ENCODE data around the gene RALGPS1.

The RALGPS1 gene

DNA sequence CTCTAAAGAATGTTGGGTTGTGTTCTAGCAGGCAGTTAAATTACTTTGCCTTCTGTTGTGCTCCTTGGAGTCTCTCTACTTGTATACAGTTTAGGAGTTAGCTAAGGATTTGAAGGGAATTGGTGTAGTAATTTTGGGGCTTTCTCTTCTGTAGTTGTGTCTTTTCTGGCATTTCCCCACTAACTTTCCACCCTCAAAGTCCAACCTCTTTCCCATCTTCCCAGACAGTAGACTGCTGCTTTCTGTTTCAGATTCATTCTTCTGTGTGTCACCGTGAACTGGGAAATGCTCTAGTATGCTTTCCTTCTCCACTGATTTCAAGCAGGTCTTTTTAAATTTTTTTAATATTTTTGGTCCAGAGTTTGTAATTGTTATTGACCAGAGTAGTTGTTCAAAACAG is 212.4 kb downstream of the RALGPS1 start (continued):
- TF ChIP-seq ZNF623 (tag by site-specific recombination; IDR thresholded peaks at IDR 0.05) (no peak), ZIC2 (tag by site-specific recombination; IDR thresholded peaks at IDR 0.05) (no peak), ZFP37 (tag by site-specific recombination; IDR thresholded peaks at IDR 0.05) (no peak)
- TF ChIP-seq, protein P1, sequence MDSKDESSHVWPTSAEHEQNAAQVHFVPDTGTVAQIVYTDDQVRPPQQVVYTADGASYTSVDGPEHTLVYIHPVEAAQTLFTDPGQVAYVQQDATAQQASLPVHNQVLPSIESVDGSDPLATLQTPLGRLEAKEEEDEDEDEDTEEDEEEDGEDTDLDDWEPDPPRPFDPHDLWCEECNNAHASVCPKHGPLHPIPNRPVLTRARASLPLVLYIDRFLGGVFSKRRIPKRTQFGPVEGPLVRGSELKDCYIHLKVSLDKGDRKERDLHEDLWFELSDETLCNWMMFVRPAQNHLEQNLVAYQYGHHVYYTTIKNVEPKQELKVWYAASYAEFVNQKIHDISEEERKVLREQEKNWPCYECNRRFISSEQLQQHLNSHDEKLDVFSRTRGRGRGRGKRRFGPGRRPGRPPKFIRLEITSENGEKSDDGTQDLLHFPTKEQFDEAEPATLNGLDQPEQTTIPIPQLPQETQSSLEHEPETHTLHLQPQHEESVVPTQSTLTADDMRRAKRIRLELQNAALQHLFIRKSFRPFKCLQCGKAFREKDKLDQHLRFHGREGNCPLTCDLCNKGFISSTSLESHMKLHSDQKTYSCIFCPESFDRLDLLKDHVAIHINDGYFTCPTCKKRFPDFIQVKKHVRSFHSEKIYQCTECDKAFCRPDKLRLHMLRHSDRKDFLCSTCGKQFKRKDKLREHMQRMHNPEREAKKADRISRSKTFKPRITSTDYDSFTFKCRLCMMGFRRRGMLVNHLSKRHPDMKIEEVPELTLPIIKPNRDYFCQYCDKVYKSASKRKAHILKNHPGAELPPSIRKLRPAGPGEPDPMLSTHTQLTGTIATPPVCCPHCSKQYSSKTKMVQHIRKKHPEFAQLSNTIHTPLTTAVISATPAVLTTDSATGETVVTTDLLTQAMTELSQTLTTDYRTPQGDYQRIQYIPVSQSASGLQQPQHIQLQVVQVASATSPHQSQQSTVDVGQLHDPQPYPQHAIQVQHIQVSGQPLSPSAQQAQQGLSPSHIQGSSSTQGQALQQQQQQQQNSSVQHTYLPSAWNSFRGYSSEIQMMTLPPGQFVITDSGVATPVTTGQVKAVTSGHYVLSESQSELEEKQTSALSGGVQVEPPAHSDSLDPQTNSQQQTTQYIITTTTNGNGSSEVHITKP (tag by site-specific recombination; IDR thresholded peaks at IDR 0.05): no peak

DNA sequence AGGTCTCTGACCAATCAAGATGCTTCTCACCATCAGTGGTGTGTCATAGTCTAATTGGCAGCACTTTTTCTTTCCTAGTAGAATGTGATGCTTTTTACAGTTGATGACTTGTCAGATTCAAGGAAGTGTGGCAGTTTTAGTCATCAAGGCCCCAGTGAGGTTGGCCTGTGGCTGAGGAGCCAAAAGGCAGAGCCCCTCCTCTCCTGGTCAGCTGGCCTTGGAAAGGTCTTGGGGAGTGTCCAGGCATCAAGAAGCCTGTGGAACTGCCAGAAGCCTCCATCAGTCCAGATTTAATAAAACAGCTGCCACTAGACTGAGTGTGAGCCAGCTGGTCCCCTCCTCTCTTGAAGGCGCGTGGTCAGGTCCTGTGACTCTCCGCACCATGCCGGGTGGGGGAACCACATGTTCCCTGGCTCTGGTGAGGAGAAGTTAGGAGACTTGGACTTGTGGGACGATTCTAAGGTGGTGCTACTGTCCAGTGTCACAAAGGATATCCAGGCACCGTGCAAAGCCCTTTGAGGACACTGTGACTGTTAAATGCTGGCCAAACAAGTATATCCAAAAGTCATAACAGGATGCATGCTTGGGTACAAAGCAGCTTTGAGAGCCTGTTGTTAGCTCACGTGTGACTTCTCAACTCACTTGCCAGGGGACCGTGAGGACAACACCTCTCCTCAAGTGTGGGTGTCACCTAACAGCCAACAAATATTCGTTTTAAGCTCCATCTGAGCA is 213.9 kb downstream of the RALGPS1 start:
- no peak for TF ChIP-seq KLF7 (tag by site-specific recombination; IDR thresholded peaks at IDR 0.05; ENCODE audit: borderline replicate concordance)
- Histone ChIP-seq H3K9me3 (ENCODE audit: control insufficient read depth, insufficient read depth, low read depth, low read length) (no peaks in the 10 kb centered on the region), H3K4me1 (ENCODE audit: control insufficient read depth, insufficient read depth, low read length) (no peaks in the 10 kb centered on the region), H3K27ac (ENCODE audit: extremely low read depth, low read depth, low read length) (no peak overlapping the region), H3K4me3 (ENCODE audit: low read depth, low read length) (no peak overlapping the region), H3K36me3 (ENCODE audit: control insufficient read depth in 2 of 2, insufficient read depth in 1 of 2, low read length in 2 of 2) (no peaks in the 10 kb centered on the region)
- CTCF ChIA-PET: no interaction called here
- POLR2A ChIA-PET: no interaction called here

DNA sequence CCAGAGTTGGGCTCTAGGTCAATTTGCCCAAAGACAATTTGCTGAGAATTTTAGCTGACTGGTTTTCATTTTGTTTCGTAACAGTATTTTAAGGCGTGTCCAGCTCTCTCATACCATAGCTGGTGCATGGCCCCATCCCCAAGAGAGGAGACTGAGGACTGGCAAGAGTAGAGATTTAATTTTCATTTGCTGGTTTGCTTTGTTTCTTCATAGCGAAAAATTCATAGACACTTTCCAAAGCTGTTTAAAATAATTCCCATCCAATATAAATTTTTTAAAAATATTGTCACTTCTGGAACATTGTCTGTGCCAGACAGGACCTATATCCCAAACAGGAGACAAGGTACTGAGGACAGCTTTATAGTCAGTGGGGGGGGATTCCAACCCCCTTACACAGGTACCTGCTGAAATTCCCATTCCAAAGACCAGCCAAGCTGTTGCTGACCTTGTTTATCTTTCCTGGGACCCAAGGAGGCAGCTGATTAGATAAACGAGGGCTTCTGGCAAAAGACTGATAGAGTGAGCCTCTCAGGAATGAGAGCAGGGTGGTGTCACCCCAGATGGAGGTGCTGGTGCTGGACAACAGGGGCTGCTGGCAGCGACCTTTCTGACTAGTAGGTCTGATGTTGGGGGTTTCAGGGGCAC is 214.6 kb downstream of the RALGPS1 start:
- no peak for TF ChIP-seq ZNF544 (tag by site-specific recombination; IDR thresholded peaks at IDR 0.05)
- TF ChIP-seq ZNF202 (tag by site-specific recombination; IDR thresholded peaks at IDR 0.05; ENCODE audit: borderline replicate concordance): no peak
- no peak for TF ChIP-seq ZSCAN16 (tag by site-specific recombination; IDR thresholded peaks at IDR 0.05)
- no peak for TF ChIP-seq ZNF140 (tag by site-specific recombination; IDR thresholded peaks at IDR 0.05)
- TF ChIP-seq ZNF394 (tag by site-specific recombination; IDR thresholded peaks at IDR 0.05; ENCODE audit: borderline replicate concordance): no peak
- no peak for TF ChIP-seq ZNF768 (tag by site-specific recombination; IDR thresholded peaks at IDR 0.05)
- TF ChIP-seq, protein P2, sequence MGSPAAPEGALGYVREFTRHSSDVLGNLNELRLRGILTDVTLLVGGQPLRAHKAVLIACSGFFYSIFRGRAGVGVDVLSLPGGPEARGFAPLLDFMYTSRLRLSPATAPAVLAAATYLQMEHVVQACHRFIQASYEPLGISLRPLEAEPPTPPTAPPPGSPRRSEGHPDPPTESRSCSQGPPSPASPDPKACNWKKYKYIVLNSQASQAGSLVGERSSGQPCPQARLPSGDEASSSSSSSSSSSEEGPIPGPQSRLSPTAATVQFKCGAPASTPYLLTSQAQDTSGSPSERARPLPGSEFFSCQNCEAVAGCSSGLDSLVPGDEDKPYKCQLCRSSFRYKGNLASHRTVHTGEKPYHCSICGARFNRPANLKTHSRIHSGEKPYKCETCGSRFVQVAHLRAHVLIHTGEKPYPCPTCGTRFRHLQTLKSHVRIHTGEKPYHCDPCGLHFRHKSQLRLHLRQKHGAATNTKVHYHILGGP (tag by site-specific recombination; IDR thresholded peaks at IDR 0.05): no peak
- no peak for TF ChIP-seq ZNF121 (tag by site-specific recombination; IDR thresholded peaks at IDR 0.05)
- TF ChIP-seq, protein P3, sequence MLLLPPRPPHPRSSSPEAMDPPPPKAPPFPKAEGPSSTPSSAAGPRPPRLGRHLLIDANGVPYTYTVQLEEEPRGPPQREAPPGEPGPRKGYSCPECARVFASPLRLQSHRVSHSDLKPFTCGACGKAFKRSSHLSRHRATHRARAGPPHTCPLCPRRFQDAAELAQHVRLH (tag by site-specific recombination; IDR thresholded peaks at IDR 0.05): no peak
- no peak for TF ChIP-seq ZNF335 (tag by site-specific recombination; conservative IDR thresholded peaks at IDR 0.05)
- no peak for TF ChIP-seq REPIN1 (tag by site-specific recombination; IDR thresholded peaks at IDR 0.05; ENCODE audit: low read depth)
- no peak for TF ChIP-seq ZXDB (tag by site-specific recombination; IDR thresholded peaks at IDR 0.05)
- no peak for TF ChIP-seq ZNF624 (tag by site-specific recombination; IDR thresholded peaks at IDR 0.05)
- no peak for TF ChIP-seq ZNF660 (tag by site-specific recombination; IDR thresholded peaks at IDR 0.05)
- TF ChIP-seq, protein P4, sequence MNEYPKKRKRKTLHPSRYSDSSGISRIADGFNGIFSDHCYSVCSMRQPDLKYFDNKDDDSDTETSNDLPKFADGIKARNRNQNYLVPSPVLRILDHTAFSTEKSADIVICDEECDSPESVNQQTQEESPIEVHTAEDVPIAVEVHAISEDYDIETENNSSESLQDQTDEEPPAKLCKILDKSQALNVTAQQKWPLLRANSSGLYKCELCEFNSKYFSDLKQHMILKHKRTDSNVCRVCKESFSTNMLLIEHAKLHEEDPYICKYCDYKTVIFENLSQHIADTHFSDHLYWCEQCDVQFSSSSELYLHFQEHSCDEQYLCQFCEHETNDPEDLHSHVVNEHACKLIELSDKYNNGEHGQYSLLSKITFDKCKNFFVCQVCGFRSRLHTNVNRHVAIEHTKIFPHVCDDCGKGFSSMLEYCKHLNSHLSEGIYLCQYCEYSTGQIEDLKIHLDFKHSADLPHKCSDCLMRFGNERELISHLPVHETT (tag by site-specific recombination; IDR thresholded peaks at IDR 0.05): no peak
- no peak for TF ChIP-seq ZNF112 (tag by site-specific recombination; IDR thresholded peaks at IDR 0.05)
- TF ChIP-seq, protein P5, sequence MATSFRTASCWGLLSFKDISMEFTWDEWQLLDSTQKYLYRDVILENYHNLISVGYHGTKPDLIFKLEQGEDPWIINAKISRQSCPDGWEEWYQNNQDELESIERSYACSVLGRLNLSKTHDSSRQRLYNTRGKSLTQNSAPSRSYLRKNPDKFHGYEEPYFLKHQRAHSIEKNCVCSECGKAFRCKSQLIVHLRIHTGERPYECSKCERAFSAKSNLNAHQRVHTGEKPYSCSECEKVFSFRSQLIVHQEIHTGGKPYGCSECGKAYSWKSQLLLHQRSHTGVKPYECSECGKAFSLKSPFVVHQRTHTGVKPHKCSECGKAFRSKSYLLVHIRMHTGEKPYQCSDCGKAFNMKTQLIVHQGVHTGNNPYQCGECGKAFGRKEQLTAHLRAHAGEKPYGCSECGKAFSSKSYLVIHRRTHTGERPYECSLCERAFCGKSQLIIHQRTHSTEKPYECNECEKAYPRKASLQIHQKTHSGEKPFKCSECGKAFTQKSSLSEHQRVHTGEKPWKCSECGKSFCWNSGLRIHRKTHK (tag by site-specific recombination; IDR thresholded peaks at IDR 0.05): no peak
- H3K4me1 ChIP-seq (ENCODE audit: control insufficient read depth, insufficient read depth, low read length): no peaks in the 10 kb centered on the region
- no peak overlapping the region for H3K27ac ChIP-seq (ENCODE audit: extremely low read depth, low read depth, low read length)
- no peak overlapping the region for H3K4me3 ChIP-seq (ENCODE audit: low read depth, low read length)
- ChIA-PET POLR2A (no interaction called here), CTCF (no interaction called here)
- no peaks in the 10 kb centered on the region for H3K36me3 ChIP-seq (ENCODE audit: control insufficient read depth in 2 of 2, insufficient read depth in 1 of 2, low read length in 2 of 2)
- no peaks in the 10 kb centered on the region for H3K9me3 ChIP-seq (ENCODE audit: control insufficient read depth, insufficient read depth, low read depth, low read length)
